HepG2 (cell line): ENCODE data around the gene ZCCHC8.

Source experiments
- ETV6 ChIP-seq: sonication (generic); formaldehyde crosslinking; conservative IDR thresholded peaks from 2 replicates; pipeline ENCODE4 v1.4.0; 2020; ENCODE audit warnings: missing genetic modification reagents
- JUND ChIP-seq: sonication (generic); formaldehyde crosslinking; IDR thresholded peaks from 2 replicates; pipeline ENCODE4 v1.8.0; 2022; ENCODE audit warnings: mild to moderate bottlenecking, missing genetic modification reagents
- RAD21 ChIP-seq: fragments of 450-650 bp; formaldehyde crosslinking; IDR thresholded peaks from 2 replicates; pipeline ENCODE4 v1.5.0; 2020; ENCODE audit warnings: mild to moderate bottlenecking
- ZFAT ChIP-seq: sonication (generic); formaldehyde crosslinking; conservative IDR thresholded peaks from 2 replicates; pipeline ENCODE4 v1.8.1; 2023; ENCODE audit warnings: missing genetic modification reagents, inconsistent platforms
- TF ChIP-seq, protein P1 (sequence below): sonication (generic); formaldehyde crosslinking; IDR thresholded peaks from 2 replicates; pipeline ENCODE4 v1.5.0; 2020; ENCODE audit warnings: mild to moderate bottlenecking, missing genetic modification reagents, moderate library complexity

GRCh38 chr12:122422730-122423257 is 77.9 kb downstream of the ZCCHC8 start:
- no peak for TF ChIP-seq ETV6 (CRISPR knock-in tag)
- TF ChIP-seq JUND (CRISPR knock-in tag), result no peak
- TF ChIP-seq, protein P1, sequence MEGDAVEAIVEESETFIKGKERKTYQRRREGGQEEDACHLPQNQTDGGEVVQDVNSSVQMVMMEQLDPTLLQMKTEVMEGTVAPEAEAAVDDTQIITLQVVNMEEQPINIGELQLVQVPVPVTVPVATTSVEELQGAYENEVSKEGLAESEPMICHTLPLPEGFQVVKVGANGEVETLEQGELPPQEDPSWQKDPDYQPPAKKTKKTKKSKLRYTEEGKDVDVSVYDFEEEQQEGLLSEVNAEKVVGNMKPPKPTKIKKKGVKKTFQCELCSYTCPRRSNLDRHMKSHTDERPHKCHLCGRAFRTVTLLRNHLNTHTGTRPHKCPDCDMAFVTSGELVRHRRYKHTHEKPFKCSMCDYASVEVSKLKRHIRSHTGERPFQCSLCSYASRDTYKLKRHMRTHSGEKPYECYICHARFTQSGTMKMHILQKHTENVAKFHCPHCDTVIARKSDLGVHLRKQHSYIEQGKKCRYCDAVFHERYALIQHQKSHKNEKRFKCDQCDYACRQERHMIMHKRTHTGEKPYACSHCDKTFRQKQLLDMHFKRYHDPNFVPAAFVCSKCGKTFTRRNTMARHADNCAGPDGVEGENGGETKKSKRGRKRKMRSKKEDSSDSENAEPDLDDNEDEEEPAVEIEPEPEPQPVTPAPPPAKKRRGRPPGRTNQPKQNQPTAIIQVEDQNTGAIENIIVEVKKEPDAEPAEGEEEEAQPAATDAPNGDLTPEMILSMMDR (CRISPR knock-in tag), result no peak
- TF ChIP-seq ZFAT (CRISPR knock-in tag), result no peak
- TF ChIP-seq RAD21 (CRISPR knock-in tag), result no peak
